Uterus (tissue), 2 donors: ENCODE data around the gene SSB.

Source experiments
- CTCF ChIP-seq, 4 experiments: fragments of 200-600 bp in 2 of 4; fragments of 450-650 bp in 2 of 4; sonication (generic) in 2 of 4; IDR thresholded peaks; one replicate each; pipeline ENCODE4 v1.5.1; 2016 to 2019; ENCODE audit warnings: antibody characterized with exemption in 4 of 4, mild to moderate bottlenecking in 2 of 4, moderate library complexity in 1 of 4
- POLR2A ChIP-seq, 2 donors: fragments of 450-650 bp; IDR thresholded peaks; one replicate each; pipeline ENCODE4 v1.6.1; 2016; ENCODE audit warnings: antibody characterized with exemption in 2 of 2, mild to moderate bottlenecking in 1 of 2, moderate library complexity in 1 of 2

DNA sequence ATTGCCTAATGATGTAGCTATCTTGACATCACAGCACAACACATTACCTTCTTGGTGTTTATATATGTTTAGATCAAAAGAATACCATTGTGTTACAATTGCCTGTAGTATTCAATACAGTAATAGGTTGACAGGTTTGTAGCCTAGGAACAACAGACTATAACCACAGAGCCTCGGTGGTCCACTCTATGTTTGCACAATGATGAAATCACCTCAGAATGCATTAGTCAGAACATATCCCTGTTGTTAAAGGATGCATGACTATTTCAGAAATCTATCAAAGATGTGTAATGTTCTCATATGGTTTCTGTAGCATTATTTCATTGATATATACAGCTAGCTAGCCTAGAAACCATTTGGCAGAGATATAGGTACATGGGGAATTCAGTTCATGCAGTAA is 17.2 kb downstream of the SSB start:
- TF ChIP-seq CTCF (IDR thresholded peaks at IDR 0.05) = no peak
- TF ChIP-seq POLR2A (IDR thresholded peaks at IDR 0.05) = no peak
